Hepatocyte (in vitro differentiated cells): ENCODE results near the gene HOXD11. TPM values are rescaled to one million over a fixed set of nuclear protein-coding genes. Genes with fewer than 3 reads are reported as not detected.
A peak's percentile ranks its signal among the peaks of the same experiment; 100 is the strongest.

Source experiments
- DNase-seq: peaks from one replicate; pipeline ENCODE4 v3.0.0-alpha.2; 2016; ENCODE audit warnings: low spot score
- H2AFZ ChIP-seq: fragments of 200-600 bp; sonication (generic); 2 replicates; pipeline ENCODE4 v1.6.0; 2016; ENCODE audit warnings: antibody characterized with exemption, mild to moderate bottlenecking
- H3K27ac ChIP-seq: fragments of 200-600 bp; sonication (generic); 2 replicates; pipeline ENCODE4 v1.5.1; 2016; ENCODE audit warnings: mild to moderate bottlenecking
- H3K27me3 ChIP-seq: fragments of 200-600 bp; sonication (generic); 2 replicates; pipeline ENCODE4 v1.6.1; 2016
- H3K36me3 ChIP-seq: fragments of 200-600 bp; sonication (generic); replicated peaks from 2 replicates; pipeline ENCODE4 v1.5.1; 2016; ENCODE audit warnings: low read depth; ENCODE audit not compliant: insufficient read depth
- H3K4me1 ChIP-seq: fragments of 200-600 bp; sonication (generic); 2 replicates; pipeline ENCODE4 v1.5.1; 2016; ENCODE audit warnings: mild to moderate bottlenecking, moderate library complexity; ENCODE audit not compliant: insufficient read depth
- H3K4me2 ChIP-seq: fragments of 200-600 bp; sonication (generic); 2 replicates; pipeline ENCODE4 v1.6.0; 2016
- H3K4me3 ChIP-seq: fragments of 200-600 bp; sonication (generic); 2 replicates; pipeline ENCODE4 v1.5.1; 2016; ENCODE audit warnings: mild to moderate bottlenecking
- H3K79me2 ChIP-seq: fragments of 200-600 bp; sonication (generic); 2 replicates; pipeline ENCODE4 v1.6.0; 2017; ENCODE audit warnings: mild to moderate bottlenecking
- H3K9me2 ChIP-seq: fragments of 200-600 bp; sonication (generic); replicated peaks from 2 replicates; pipeline ENCODE4 v1.6.0; 2017; ENCODE audit warnings: mild to moderate bottlenecking; ENCODE audit not compliant: insufficient read depth
- H3K9me3 ChIP-seq: fragments of 200-600 bp; sonication (generic); 2 replicates; pipeline ENCODE4 v1.5.1; 2016; ENCODE audit warnings: low read depth, mild to moderate bottlenecking
- H4K20me1 ChIP-seq: fragments of 200-600 bp; sonication (generic); 2 replicates; pipeline ENCODE4 v1.6.0; 2016; ENCODE audit warnings: mild to moderate bottlenecking; ENCODE audit not compliant: insufficient read depth, poor library complexity, severe bottlenecking
- EZH2 ChIP-seq: fragments of 200-600 bp; sonication (generic); IDR thresholded peaks from 2 replicates; pipeline ENCODE4 v1.6.1; 2016; ENCODE audit warnings: antibody characterized with exemption, mild to moderate bottlenecking, borderline replicate concordance
- EZH2phosphoT487 ChIP-seq: fragments of 200-600 bp; sonication (generic); IDR thresholded peaks from one replicate; pipeline ENCODE4 v1.6.1; 2018; ENCODE audit warnings: antibody characterized with exemption, mild to moderate bottlenecking, low read depth, moderate library complexity; ENCODE audit not compliant: unreplicated experiment, severe bottlenecking
- WGBS: methylation state at CpG from one replicate; pipeline ENCODE4 v1.1.6; 2016; ENCODE audit warnings: low lambda C conversion rate; ENCODE audit errors: missing lambda C conversion rate; 5-methylcytosine and 5-hydroxymethylcytosine counted together
- polyA plus RNA-seq: library from polyadenylated mRNA; unstranded; fragments of >200 nt; fragmentation: Nextera tagmentation; extraction: Ambion mirVana; gene quantifications from 2 replicates; pipeline ENCODE4 v1.2.1, GENCODE V29; 2016
- total RNA-seq: library from RNA; depleted of rRNA; stranded (reverse); fragments of >200 nt; gene quantifications from 2 replicates; pipeline ENCODE4 v1.2.3, GENCODE V29; 2014
- TF ChIP-seq, protein P1 (sequence below): fragments of 200-600 bp; sonication (generic); IDR thresholded peaks from 2 replicates; pipeline ENCODE4 v1.5.1; 2016; ENCODE audit warnings: antibody characterized with exemption, mild to moderate bottlenecking; ENCODE audit not compliant: poor library complexity

The HOXD11 gene
- 5.7 and 6.3 TPM in 2 replicates for total RNA-seq
- 9.9 and 11.5 TPM in 2 replicates for polyA plus RNA-seq

GRCh38 chr2:176106581-176107539 is at the start of gene HOXD11:
Gene HOXD11, plus strand, starts transcription at chr2:176107280. Its CDS starts 76 bp downstream, at chr2:176107356.
- peak within 1 kb of the TSS; percentile 70 for H3K4me3 ChIP-seq
- no peak within 1 kb of the TSS for H2AFZ ChIP-seq
- peak within 1 kb of the TSS; percentile 91 for H3K4me2 ChIP-seq
- peaks cover 48% of the 10 kb centered on the region for H3K79me2 ChIP-seq
- H3K36me3 ChIP-seq = no peaks in the 10 kb centered on the region
- DNase-seq = no peak
- H3K27ac ChIP-seq = peak within 1 kb of the TSS; percentile 93
- H3K9me3 ChIP-seq = no peaks in the 10 kb centered on the region
- peaks cover 94% of the 10 kb centered on the region for H3K27me3 ChIP-seq
- no peaks in the 10 kb centered on the region for H3K4me1 ChIP-seq
- 1% methylated on average over 75 of the region's 85 CpGs for WGBS
- H4K20me1 ChIP-seq = peaks cover 17% of the 10 kb centered on the region
- no peaks in the 10 kb centered on the region for H3K9me2 ChIP-seq
- TF ChIP-seq, protein P1, sequence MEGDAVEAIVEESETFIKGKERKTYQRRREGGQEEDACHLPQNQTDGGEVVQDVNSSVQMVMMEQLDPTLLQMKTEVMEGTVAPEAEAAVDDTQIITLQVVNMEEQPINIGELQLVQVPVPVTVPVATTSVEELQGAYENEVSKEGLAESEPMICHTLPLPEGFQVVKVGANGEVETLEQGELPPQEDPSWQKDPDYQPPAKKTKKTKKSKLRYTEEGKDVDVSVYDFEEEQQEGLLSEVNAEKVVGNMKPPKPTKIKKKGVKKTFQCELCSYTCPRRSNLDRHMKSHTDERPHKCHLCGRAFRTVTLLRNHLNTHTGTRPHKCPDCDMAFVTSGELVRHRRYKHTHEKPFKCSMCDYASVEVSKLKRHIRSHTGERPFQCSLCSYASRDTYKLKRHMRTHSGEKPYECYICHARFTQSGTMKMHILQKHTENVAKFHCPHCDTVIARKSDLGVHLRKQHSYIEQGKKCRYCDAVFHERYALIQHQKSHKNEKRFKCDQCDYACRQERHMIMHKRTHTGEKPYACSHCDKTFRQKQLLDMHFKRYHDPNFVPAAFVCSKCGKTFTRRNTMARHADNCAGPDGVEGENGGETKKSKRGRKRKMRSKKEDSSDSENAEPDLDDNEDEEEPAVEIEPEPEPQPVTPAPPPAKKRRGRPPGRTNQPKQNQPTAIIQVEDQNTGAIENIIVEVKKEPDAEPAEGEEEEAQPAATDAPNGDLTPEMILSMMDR = no peak
- peak; percentile 50 for TF ChIP-seq EZH2phosphoT487

DNA sequence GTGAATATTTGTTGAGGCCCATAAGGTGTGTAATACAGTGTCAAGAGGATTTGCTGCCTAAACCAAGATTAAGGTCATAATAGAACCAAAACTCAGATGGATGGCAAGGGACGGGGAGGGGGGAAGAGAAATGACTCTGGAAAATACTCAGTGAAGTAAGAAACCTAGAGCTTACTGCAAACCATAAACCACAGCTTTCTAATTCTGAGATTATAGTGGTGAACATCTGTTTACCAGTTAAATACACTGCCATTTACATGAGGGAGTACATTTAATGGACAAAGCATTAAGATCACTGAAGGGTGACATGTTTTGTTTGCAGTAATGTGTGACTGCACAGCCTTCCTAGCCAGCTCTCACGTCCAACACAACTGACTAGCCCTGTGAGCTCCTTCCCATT is 43.1 kb upstream of the HOXD11 start:
- H3K79me2 ChIP-seq = no peaks in the 10 kb centered on the region
- TF ChIP-seq EZH2phosphoT487 = no peak
- TF ChIP-seq EZH2 = no peak
- TF ChIP-seq, protein P1 = no peak
- H3K27ac ChIP-seq = no peak overlapping the region
- H3K9me2 ChIP-seq = no peaks in the 10 kb centered on the region
- no peak overlapping the region for H3K4me3 ChIP-seq
- 52% methylated on average over 2 of the region's 2 CpGs for WGBS
- H3K9me3 ChIP-seq = no peaks in the 10 kb centered on the region
- no peaks in the 10 kb centered on the region for H3K36me3 ChIP-seq
- no peaks in the 10 kb centered on the region for H4K20me1 ChIP-seq
- peaks cover 73% of the 10 kb centered on the region for H3K27me3 ChIP-seq
- no peak overlapping the region for H2AFZ ChIP-seq
- DNase-seq = no peak
- no peaks in the 10 kb centered on the region for H3K4me1 ChIP-seq
- no peak overlapping the region for H3K4me2 ChIP-seq

DNA sequence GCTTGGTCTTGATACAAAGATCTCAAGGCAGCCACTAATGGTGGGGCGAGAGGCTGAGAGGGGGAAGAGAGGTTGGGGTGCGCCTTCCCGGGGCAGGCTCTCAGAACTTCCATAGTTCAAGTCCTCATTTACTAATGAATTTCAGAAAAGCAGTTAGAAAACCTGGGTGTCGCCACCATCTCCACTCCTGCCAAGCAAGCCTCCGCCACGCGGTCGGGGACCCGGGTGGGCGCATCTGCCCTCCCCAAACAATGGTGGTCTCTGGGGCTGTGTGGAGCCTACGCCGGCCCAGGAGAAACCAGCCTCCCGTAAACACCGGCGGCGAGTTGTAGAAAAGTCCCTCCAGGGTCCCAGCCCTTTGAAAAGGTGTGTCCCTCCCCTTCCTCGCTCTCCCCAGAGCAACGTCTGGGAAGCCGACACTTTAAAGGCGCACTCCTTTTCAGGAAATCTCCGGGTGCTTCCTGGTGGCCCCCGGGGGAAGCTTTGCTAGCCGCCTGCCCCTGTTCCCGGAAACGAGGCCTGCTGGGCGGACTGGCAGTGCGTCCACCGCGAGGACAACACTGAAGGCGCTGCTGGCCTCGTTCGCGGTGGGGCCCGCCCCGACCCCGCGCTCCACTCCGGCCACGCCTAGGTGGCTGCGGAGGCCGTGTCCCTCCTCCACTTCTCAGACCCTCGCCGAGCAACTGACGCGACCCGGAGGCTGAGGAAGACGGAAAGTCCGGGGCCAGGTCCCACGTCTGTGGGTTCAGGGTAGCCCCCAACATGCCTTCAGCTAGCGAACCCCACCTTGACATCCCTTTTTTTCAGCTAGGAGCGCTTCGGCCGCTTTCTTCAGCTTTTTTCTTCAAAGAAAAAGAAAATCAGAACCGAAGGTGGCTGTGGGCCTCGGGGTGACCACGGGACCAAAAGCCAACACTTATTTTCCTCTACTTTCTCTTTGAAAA is 40.2 kb upstream of the HOXD11 start:
- Histone ChIP-seq H2AFZ (peak overlapping the region; percentile 49), H3K27me3 (peaks cover 90% of the 10 kb centered on the region)
- no peak for DNase-seq

More for the DNA sequence above, 40.2 kb upstream of the HOXD11 start:
- Histone ChIP-seq H3K36me3 (no peaks in the 10 kb centered on the region), H3K9me3 (no peaks in the 10 kb centered on the region), H3K4me1 (no peaks in the 10 kb centered on the region), H4K20me1 (no peaks in the 10 kb centered on the region), H3K79me2 (no peaks in the 10 kb centered on the region), H3K4me2 (peak overlapping the region; percentile 76), H3K9me2 (no peaks in the 10 kb centered on the region), H3K4me3 (no peak overlapping the region), H3K27ac (no peak overlapping the region)
- 43% methylated on average over 56 of the region's 56 CpGs for WGBS
- TF ChIP-seq EZH2phosphoT487 (no peak), EZH2 (no peak)
- TF ChIP-seq, protein P1 = no peak
